Skeletal muscle cell (primary cell): ENCODE results near the gene ZNF202.
"Not testable (repeated sequence)": the region's sequence is repeated elsewhere in the genome, so short reads cannot be mapped to it uniquely, and the experiment has no call there.

Source experiments
- DNase-seq: peaks from one replicate; pipeline ENCODE4 v3.0.0-alpha.2; 2010; ENCODE audit warnings: low read depth
- H3K4me3 ChIP-seq: 2 replicates; pipeline ENCODE4 v1.5.1; 2011; ENCODE audit warnings: low read depth, mild to moderate bottlenecking, control low read depth, low read length, moderate library complexity

Gene ZNF202

DNA sequence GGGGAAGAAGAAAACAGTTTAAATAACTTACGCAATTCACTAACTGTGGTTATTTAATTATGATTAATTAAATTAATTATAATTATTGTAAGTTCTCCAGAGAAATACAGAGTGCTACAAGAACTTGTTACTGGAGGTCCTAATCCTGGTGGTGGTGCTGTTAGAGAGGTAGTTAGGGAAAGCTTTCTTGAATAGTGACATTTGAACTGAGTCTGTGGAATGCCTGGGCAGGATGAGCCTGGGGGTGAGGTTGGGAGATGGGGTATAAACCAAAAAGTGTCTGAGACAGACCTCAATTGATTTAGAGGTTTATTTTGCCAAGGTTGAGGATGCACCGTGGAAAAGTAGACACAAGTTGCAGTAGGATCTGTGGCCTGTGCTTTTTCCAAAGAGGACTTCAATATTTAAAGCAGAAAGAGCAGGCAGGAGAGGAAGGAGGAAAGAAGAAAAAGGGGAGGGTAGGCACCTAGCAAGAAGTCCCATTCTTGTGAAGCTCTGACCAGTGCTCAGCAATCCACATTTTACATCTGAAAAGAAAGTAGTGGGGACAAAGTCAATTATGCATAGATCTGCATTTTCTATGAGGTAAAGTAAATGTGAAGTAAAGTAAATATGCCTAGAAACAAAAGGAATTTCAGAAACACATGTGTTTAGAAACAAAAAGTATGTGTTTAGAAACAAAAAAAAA, 4.4 kb upstream of the ZNF202 start:
- no peak for DNase-seq
- no peak overlapping the region for H3K4me3 ChIP-seq

DNA sequence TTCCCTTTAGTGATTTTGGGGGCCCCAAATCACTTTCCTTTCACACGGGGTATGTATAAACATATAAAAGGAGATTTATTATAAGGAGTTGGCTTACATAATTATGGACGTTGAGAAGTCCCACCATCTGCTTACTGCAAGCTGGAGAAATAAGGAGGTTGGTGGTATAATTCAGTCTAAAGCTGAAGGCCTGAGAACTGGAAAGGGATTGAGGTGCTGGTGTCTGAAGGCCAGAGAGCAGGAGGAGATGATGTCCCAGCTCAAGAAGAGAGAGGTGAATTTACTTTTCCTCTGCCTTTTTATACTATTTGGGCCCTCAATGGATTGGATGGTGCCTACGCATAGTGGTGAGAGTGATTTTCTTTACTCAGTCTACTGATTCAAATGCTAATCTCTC, 1.3 kb upstream of the ZNF202 start:
- H3K4me3 ChIP-seq: no peak overlapping the region

DNA sequence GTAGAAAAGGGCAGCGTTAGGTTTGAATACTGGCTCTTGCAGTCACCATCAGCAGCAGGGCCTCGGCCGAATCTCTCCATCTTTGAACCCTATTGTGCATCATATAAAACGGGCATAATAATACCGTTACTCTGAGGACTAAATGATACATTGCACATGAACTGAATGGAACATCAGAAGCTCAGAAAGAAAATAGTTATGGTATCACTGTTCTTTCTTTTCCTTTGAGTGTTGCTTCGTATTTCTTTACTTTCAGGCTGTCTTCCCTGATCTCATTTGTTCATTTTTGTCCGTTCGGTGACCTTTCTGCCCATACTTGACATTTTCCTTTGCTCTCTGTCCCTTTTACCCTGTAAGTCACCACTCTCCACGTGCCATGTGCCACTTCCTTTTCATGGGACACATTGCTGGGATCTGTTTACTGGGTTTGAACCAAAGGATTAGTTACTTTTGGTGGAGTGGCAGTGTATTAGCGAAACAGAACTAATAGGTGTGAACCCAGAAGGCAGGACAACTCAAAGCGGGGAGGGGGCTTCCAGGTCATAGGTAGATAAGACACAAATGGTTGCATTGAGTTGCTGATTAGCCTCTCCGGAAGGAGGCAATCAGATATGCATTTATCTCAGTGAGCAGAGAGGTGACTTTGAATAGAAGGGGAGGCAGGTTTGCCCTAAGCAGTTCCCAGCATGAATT, 717 bp upstream of the ZNF202 start:
- H3K4me3 ChIP-seq: peak overlapping the region; percentile 80
- no peak for DNase-seq

More for the DNA sequence above, 1.3 kb upstream of the ZNF202 start:
- DNase-seq: no peak

DNA sequence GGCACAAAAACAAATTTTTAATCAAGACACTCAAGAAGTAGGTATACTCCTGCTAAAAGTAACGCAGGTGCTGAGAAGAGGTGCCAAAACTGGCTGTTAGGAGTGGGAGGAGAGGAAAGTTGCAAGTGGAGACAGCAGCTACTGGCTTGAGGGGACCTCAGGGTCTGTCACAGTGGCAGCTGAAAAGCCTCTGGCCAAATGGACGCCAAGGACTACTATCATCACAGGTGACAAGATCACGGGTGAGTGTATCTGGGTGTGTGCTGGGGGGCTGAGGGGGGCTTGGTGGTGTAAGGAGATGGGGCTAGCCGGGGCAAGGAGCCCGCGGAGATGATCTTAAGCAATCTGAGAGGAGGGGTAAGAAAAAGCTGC, 687 bp downstream of the ZNF202 start:
- no peak for DNase-seq
- peak overlapping the region; percentile 80 for H3K4me3 ChIP-seq

DNA sequence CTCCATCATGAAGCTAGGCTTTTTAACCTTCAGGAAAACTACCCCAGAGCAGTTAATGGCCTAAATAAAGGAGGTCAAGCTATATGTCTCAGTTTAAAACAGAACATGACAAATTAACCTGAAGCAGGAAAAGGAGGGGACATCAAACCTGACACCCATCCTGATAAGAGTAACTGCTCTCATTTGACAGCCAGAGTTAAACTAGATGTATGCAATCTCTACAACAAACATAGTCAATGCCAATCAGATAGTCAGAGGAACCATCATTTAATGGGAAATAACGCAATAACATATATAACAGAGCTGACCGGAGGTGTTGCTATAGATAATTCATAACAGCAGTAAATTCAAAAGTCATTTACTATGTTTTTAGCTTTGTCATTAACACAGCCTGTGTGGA, 3.1 kb downstream of the ZNF202 start:
- DNase-seq: no peak
- no peak overlapping the region for H3K4me3 ChIP-seq

DNA sequence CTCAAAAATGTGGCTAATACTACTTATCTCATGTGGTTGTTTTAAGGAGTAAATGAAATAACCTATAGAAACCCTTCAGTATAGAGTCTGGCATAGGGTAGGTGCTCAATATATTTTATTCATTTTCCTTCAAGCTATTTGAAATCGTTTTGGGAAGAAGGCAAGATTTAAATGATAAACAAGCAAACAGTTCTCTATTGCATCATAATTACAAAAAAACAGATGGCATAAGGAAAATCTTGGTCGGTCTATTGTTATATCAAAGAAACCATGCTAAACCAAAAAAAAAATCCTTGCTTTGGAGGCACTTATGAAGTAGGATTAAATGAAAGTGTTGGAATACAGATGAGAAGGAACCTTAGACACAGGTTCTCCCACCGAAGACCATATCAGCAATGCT, 4.7 kb downstream of the ZNF202 start:
- H3K4me3 ChIP-seq: no peak overlapping the region
- DNase-seq: no peak

DNA sequence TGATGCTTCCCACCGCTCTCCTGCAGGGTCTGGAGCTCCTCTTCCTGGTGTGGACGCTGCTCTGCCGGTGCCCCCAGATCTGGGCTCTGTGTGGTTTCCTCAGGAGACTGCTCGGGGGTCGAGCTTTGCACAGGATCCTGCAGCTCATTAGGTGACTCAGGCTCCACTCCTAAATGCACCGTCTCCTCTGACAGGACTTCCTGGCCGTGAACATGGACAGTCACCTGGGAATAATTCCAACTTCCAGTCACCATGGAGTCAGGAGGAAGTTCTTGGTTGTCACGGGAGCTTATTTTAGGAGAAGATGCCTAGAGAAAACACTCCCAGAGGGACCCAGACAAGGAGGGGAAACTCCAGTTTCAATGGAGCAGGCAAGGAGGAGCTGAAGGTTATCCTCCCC, 11.9 kb downstream of the ZNF202 start:
- no peak for DNase-seq

DNA sequence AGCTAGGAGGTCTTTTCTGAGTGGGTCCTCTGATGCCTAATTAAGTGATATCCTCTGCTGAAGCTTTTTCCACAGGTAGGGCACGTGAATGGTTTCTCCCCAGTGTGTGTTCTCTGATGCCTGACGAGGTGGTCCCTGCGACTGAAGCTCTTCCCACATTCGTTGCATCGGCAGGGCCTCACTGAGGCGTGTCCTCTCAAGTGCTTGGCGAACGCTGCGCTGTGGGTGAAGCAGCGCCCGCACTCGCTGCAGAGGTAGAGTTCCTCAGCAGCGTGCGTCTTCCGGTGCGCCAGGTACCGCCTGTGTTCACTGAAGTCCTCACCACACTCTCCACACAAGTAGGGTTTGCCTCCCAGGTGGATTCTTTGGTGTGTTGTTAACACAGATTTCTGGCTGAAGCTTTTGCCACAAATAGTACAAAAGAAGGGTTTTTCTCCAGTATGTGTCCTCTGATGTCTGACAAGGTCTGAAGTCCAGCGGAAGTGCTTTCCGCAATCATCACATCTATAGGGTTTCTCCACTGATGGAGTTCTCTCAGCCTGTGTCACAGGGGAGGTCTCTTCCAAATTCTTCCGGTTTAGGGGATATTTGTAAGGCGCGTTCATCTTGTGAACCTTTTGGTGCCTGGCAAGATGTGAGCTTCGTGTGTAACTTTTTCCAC, 15.3 kb downstream of the ZNF202 start:
- DNase-seq: no peak
- no peak overlapping the region for H3K4me3 ChIP-seq

More for the DNA sequence above, 11.9 kb downstream of the ZNF202 start:
- no peak overlapping the region for H3K4me3 ChIP-seq

DNA sequence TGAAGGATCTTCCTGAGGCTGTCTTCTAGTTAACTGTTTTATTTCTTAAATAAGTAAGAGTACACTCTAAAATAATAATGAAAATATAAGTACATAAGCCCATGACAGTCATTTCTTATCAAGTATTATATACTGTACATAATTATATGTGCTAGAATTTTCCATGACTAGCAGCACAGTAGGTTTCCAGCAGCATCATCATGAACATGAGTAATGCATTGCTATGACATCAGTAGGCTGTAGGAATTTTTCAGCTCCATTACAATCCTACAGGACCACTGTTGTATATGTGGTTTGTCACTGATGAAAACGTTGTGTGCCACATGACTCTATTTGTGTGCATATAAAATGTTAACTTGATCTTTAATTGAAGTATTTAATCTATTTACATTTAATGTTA, 22.0 kb downstream of the ZNF202 start:
- DNase-seq: no peak
- H3K4me3 ChIP-seq: no peak overlapping the region

DNA sequence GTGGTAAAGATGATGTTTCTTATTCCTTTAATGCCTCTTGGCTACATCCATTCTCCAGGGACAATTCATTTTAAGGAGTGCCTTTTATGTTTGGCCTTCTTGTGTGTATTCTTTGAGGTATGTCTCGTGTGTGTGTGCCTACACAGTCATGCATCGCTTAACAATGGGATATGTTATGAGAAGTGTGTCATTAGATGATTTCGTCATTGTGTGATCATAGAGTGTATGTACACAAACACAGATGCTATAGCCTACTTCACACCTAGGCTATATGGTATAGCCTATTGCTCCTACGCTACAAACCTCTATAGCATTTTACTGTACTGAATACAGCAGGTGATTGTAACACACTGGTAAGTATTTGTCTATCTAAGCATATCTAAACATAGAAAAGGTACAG, 23.0 kb downstream of the ZNF202 start:
- no peak overlapping the region for H3K4me3 ChIP-seq
- no peak for DNase-seq

DNA sequence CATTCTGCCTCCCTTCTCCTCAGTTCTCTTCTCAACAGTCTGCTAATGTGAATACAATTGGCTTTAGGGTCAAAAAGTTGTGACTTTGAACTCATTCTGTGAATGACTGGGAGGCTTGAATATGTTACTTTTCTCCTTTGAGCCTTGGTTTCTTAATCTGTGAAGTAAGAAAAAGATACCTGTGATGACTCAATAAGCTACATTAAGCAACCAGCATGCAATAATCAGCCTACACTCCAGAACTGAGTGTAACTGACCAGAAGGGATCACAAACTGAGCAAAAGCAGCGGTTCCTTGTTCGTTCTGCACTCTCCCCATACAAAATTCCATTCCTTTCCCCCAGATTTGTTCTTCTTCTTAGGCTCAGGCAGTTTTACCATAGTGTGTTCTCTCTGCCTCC, 23.4 kb downstream of the ZNF202 start:
- H3K4me3 ChIP-seq: no peak overlapping the region
- DNase-seq: no peak

DNA sequence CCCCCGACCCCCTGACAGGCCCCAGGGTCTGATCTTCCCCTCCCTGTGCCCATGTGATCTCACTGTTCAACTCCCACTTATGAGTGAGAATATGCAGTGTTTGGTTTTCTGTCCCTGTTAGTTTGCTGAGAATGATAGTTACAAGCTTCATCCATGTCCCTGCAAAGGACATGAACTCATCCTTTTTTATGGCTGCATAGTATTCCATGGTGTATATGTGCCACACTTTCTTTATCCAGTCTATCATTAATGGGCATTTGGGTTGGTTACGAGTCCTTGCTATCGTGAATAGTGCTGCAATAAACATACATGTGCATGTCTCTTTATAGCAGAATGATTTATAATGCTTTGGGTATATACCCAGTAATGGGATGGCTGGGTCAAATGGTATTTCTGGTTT, 28.8 kb downstream of the ZNF202 start:
- not testable (repeated sequence) for H3K4me3 ChIP-seq

DNA sequence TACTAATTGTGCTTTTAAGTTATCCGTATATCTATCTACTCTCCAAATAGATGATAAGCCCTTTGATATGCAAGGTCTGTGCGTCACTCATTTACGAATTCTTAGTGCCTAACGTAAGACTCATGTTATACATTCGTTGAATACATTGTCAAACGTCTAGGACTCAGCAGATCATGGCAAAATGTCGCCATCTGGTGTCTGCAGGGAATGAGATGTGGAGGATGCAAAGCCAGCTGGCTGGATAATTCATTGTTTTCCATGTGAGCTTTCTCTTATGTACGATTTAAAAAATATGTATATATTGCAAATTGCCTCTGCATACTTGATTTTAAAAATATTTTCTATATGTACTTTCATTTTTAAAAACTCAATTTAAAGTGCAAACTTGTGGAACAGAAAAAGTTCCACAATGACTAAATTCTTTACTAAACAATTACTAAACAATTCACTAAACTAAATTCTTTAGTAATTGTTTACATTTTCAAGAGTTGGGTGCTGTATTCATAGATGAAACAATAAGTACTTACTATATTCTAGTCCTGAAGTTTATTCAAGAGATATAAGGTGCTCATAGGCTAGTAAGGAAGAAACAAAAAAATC, 33.8 kb downstream of the ZNF202 start:
- DNase-seq: peak; percentile 39
- H3K4me3 ChIP-seq: no peak overlapping the region

More for the DNA sequence above, 28.8 kb downstream of the ZNF202 start:
- DNase-seq: not testable (repeated sequence)

DNA sequence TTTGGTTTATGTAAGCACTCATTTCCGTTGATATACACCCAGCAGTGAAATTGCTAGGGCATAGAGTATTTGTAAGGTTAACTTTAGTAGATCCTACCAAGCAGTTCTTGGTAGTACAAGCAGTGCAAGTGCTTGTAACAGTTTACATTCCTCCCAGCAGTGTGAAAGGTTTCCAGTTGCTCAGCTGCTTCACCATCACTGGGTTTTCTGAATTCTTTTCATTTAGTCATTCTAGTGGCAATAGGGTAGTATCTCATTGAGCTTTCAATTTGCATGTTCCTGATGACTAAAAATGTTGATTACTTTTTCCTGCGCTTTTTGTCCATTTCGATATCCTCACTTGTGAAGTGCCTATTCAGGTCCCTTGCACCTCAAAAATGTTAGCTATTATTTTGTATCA, 34.3 kb downstream of the ZNF202 start:
- no peak for DNase-seq
- H3K4me3 ChIP-seq: no peak overlapping the region

DNA sequence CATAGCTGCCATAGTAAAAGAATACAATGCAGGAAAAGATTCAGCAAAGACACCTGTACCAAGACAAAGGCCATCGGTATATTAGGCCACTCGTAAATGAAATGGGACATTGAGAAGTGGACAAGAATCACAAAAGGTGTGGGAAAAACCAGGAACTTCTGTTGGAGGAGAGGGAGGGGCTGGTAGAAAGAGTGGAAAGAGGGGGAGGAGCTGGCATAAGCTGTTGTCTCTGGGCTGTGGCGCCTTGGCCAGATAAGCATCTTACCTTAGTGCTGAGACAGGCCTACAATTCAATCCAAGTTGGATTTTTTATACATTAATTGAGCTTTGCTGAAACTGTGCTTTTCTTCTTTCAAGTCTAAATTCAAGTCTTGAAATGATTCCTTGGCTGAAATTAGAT, 37.1 kb downstream of the ZNF202 start:
- DNase-seq: no peak
- H3K4me3 ChIP-seq: no peak overlapping the region

DNA sequence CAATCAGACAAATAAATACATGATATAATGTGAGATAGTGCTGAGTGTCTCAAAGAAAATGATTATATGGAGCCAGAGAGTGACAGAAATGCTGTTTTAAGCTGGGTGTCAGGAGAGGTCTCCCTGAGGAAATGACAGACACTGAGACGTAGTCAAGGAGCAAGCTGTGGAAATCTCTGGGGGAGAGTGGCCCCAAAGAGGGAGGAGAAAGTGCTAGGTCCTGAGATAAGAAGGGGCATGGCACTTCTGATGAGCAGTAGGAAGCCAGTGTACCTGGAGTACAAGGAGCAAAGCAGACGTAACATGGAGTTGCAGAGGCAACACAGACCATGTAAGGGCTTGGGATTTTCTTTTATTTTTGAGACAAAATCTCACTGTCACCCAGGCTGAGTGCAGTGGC, 38.8 kb downstream of the ZNF202 start:
- DNase-seq: no peak
- no peak overlapping the region for H3K4me3 ChIP-seq

DNA sequence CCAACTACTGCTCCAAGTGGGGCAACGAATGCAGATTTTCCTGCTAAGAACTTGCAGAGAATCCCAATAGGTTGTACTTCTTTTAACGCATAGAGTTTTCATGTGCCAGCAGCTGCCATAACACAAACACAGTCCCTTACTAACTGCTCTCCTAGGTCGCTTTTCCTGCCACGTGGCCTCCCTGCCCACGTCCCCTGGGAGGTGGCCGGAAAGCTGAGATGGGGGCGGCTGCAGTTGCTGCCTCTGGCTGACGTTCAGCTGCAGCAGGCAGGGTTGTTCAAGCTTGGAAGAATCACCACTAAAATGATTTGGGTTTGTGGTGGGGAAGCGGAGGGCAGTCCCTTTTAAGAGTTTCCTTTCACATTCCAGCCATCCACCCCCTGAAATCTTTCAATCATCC, 39.3 kb downstream of the ZNF202 start:
- DNase-seq: no peak
- H3K4me3 ChIP-seq: no peak overlapping the region

DNA sequence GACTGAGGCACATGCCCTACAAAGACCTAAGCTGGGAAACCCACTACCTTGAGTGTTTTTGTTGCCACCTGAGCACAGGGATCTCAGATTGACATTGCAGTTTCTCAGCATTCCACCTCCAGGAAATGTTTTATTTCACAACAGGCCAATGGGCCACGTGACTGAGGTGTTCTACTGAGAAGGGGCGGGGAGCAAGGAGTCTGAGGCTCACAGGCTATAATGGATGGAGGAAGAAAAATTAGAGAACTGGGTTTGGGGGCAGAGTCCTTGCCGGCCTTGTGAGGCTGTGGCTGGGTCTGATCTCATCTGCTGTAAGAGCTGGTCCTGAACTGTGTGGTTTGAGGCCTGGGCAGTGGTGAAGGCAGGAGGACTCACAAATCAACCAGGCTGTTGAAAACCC, 40.7 kb downstream of the ZNF202 start:
- DNase-seq: no peak
- H3K4me3 ChIP-seq: no peak overlapping the region

DNA sequence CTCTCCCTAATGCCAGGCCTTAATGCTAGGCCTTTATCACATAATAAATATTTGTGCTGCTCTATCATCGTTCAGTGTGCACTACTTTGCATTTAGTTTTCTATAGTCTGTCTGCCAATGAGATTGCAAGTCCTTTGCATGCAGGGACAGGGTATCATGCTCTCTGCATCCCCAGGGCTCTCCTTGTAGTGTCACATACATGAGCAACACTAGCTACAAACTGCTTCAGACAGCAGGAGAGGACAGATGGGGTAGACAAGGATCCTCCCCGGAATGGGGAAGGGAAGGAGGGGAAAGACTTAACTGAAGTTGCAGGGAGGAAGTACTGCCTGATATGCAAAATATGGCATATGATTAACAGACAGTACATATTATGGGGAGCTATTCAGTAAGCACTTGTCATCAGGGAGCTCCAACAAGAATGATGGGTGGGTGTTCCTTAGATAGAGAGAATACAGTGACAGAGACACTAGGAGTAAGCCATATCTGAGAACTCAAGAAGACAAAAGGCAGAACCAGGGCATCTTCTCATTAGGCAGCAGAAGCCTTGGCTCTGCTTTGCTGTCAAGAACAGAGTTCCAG, 42.8 kb downstream of the ZNF202 start:
- no peak for DNase-seq
- H3K4me3 ChIP-seq: no peak overlapping the region

DNA sequence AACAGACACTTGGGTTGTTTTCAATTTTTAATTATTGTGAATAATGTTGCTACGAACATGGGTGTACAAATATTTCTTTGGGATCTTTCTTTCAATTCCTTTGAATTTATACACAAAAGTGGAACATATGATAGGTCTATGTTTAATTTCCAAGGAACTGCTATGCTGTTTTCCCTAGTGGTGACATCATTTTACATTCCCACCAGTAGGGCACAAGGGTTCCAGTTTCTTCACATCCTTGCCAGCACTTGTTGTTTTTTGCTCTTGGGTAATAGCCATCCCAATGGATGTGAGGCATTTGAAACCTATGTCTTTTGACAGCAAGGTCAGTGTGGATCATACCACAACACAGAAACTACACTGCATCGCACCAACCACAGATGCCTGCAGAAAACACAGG, 45.3 kb downstream of the ZNF202 start:
- peak; percentile 47 for DNase-seq
- H3K4me3 ChIP-seq: no peak overlapping the region
